ENCODE results near the gene HYKK.

DNA sequence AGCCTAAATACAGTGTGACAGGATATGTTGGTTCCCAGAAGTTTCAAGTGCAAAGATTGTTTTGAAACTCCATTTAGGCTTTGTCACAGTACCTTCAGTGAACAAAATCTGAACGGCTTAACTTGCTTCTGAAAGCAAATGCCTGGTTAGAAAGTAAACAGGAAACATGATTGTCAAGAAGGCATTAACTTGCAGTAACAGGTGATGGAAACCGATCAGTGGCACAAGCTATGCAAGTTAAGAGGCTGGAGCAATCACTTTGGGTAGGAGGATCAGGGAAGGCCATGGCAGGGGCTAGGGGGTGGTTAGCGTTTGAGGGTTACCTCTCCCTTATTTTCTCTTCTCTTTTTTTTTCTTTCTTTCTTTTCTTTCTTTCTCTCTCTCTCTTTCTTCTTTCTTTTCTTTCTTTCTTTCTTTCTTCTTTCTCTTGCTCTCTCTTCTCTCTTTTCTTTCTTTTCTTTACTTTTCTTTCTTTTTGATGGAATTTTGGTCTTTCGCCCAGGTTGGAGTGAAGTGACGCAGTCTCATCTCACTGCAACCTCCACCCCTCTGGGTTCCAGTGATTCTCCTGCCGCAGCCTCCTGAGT is 2.4 kb downstream of the HYKK start:
- TF ChIP-seq POLR2A (IDR thresholded peaks at IDR 0.05; ENCODE audit: low read depth) (no peak), POLR2AphosphoS5 (IDR thresholded peaks at IDR 0.05) (no peak)
- TF ChIP-seq, protein P1, sequence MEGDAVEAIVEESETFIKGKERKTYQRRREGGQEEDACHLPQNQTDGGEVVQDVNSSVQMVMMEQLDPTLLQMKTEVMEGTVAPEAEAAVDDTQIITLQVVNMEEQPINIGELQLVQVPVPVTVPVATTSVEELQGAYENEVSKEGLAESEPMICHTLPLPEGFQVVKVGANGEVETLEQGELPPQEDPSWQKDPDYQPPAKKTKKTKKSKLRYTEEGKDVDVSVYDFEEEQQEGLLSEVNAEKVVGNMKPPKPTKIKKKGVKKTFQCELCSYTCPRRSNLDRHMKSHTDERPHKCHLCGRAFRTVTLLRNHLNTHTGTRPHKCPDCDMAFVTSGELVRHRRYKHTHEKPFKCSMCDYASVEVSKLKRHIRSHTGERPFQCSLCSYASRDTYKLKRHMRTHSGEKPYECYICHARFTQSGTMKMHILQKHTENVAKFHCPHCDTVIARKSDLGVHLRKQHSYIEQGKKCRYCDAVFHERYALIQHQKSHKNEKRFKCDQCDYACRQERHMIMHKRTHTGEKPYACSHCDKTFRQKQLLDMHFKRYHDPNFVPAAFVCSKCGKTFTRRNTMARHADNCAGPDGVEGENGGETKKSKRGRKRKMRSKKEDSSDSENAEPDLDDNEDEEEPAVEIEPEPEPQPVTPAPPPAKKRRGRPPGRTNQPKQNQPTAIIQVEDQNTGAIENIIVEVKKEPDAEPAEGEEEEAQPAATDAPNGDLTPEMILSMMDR (IDR thresholded peaks at IDR 0.05): no peak
